SK-N-SH (cell line): ENCODE measurements around the gene VEZF1. TPM values are rescaled to one million over a fixed set of nuclear protein-coding genes. Genes with fewer than 3 reads are reported as not detected.

Experiments
- CTCF ChIA-PET: fragments of 300-600, 350-600 bp; formaldehyde crosslinking; extraction: SDS; loops from one replicate; lab custom pipeline; 2021; lab: Yijun Ruan, JAX
- POLR2A ChIA-PET: fragments of 350-600 bp; sonication (Branson Sonifier 250); formaldehyde crosslinking; extraction: SDS; loops from one replicate; lab custom pipeline; 2020; ENCODE audit warnings: antibody characterized with exemption, inconsistent platforms; lab: Yijun Ruan, JAX
- DNase-seq: peaks from one replicate; pipeline ENCODE4 v3.0.0; 2012
- H2AFZ ChIP-seq: fragments of 200-600 bp; sonication (generic); 2 replicates; pipeline ENCODE4 v1.8.1; 2016; ENCODE audit warnings: antibody characterized with exemption, mild to moderate bottlenecking, low read depth
- H3F3A ChIP-seq: fragments of 200-600 bp; sonication (generic); replicated peaks from 2 replicates; pipeline ENCODE3; 2016; ENCODE audit warnings: antibody characterized with exemption, mild to moderate bottlenecking; ENCODE audit not compliant: insufficient read depth
- H3K27ac ChIP-seq, 2 experiments: fragments of 200-500 bp in 1 of 2; fragments of 200-600 bp in 1 of 2; sonication (Bioruptor generic) in 1 of 2; sonication (generic), shearing (Covaris generic) in 1 of 2; 2 replicates each; pipeline versions ENCODE4 v1.5.1 to v1.6.1; 2014 to 2016; ENCODE audit warnings: low read depth in 2 of 2, inconsistent platforms in 1 of 2, low read length in 1 of 2, mild to moderate bottlenecking in 1 of 2, mixed read lengths in 1 of 2
- H3K27me3 ChIP-seq: fragments of 200-600 bp; sonication (generic), shearing (Covaris generic); 2 replicates; pipeline ENCODE4 v1.6.1; 2016; ENCODE audit warnings: mixed run types; ENCODE audit not compliant: insufficient read depth
- H3K36me3 ChIP-seq, 2 experiments: fragments of 200-500 bp in 1 of 2; fragments of 200-600 bp in 1 of 2; sonication (Bioruptor generic) in 1 of 2; sonication (generic) in 1 of 2; replicated peaks in 1 of 2; 2 replicates each; pipeline versions ENCODE3 to v1.5.1; 2014 to 2016; ENCODE audit warnings: low read length in 1 of 2, mild to moderate bottlenecking in 1 of 2; ENCODE audit not compliant: insufficient read depth in 2 of 2, control insufficient read depth in 1 of 2
- H3K4me1 ChIP-seq, 2 experiments: fragments of 200-500 bp in 1 of 2; fragments of 200-600 bp in 1 of 2; sonication (Bioruptor generic) in 1 of 2; sonication (generic), shearing (Covaris generic) in 1 of 2; 2 replicates each; pipeline versions ENCODE4 v1.5.1 to v1.6.1; 2014 to 2016; ENCODE audit warnings: low read depth in 1 of 2, low read length in 1 of 2, mixed run types in 1 of 2; ENCODE audit not compliant: insufficient read depth in 2 of 2, control insufficient read depth in 1 of 2
- H3K4me2 ChIP-seq: fragments of 200-600 bp; sonication (generic), shearing (Covaris generic); 2 replicates; pipeline ENCODE4 v1.6.1; 2017; ENCODE audit warnings: mixed run types
- H3K4me3 ChIP-seq, 2 experiments: fragments of 200-500 bp in 1 of 2; fragments of 200-600 bp in 1 of 2; sonication (Bioruptor generic) in 1 of 2; sonication (generic), shearing (Covaris generic) in 1 of 2; 2 replicates each; pipeline versions ENCODE4 v1.5.1 to v1.8.1; 2014 to 2016; ENCODE audit warnings: low read depth in 2 of 2, inconsistent platforms in 1 of 2, low read length in 1 of 2, mild to moderate bottlenecking in 1 of 2, mixed read lengths in 1 of 2, moderate library complexity in 1 of 2
- H3K79me2 ChIP-seq: fragments of 200-600 bp; sonication (generic); 2 replicates; pipeline ENCODE4 v1.8.1; 2017; ENCODE audit warnings: mild to moderate bottlenecking; ENCODE audit not compliant: insufficient read depth
- H3K9ac ChIP-seq: fragments of 200-600 bp; sonication (generic); 2 replicates; pipeline ENCODE4 v1.6.1; 2017; ENCODE audit warnings: mixed run types
- H3K9me2 ChIP-seq: fragments of 200-600 bp; sonication (generic); 2 replicates; pipeline ENCODE4 v1.6.1; 2017; ENCODE audit warnings: mixed run types
- H3K9me3 ChIP-seq: fragments of 200-600 bp; sonication (generic); 2 replicates; pipeline ENCODE4 v1.6.1; 2017; ENCODE audit warnings: mixed run types, mild to moderate bottlenecking, moderate library complexity
- H4K20me1 ChIP-seq: fragments of 200-600 bp; sonication (generic); 2 replicates; pipeline ENCODE4 v1.6.1; 2017; ENCODE audit warnings: mild to moderate bottlenecking, mixed run types; ENCODE audit not compliant: insufficient read depth
- CTCF ChIP-seq: fragments of 200-600 bp; sonication (generic); IDR thresholded peaks from 2 replicates; pipeline ENCODE4 v1.6.1; 2017; ENCODE audit warnings: antibody characterized with exemption, mild to moderate bottlenecking, moderate library complexity
- EZH2phosphoT487 ChIP-seq: fragments of 200-600 bp; sonication (generic); IDR thresholded peaks from 2 replicates; pipeline ENCODE4 v1.6.1; 2017; ENCODE audit warnings: low read depth, mixed run types, mild to moderate bottlenecking, antibody characterized with exemption, moderate library complexity, borderline replicate concordance
- FOXJ3 ChIP-seq: sonication (generic); formaldehyde crosslinking; IDR thresholded peaks from 2 replicates; pipeline ENCODE4 v1.5.1; 2020; ENCODE audit warnings: mild to moderate bottlenecking, missing genetic modification reagents
- MEF2A ChIP-seq: IDR thresholded peaks from 2 replicates; pipeline ENCODE4 v1.4.0; 2012; ENCODE audit warnings: low read depth, borderline replicate concordance
- NRF1 ChIP-seq: IDR thresholded peaks from 2 replicates; pipeline ENCODE4 v1.6.1; 2012; ENCODE audit warnings: low read depth, mild to moderate bottlenecking, low read length
- PBX3 ChIP-seq: IDR thresholded peaks from 2 replicates; pipeline ENCODE4; 2012
- SMC3 ChIP-seq: IDR thresholded peaks from 2 replicates; pipeline ENCODE4 v1.6.1; 2012; ENCODE audit warnings: low read depth, low read length, improper control_type of control experiment
- TCF12 ChIP-seq: IDR thresholded peaks from 2 replicates; pipeline ENCODE4 v1.4.0; 2012
- USF2 ChIP-seq: fragments of 150-350 bp; IDR thresholded peaks from 2 replicates; pipeline ENCODE4 v1.6.1; 2017; ENCODE audit warnings: antibody characterized with exemption, low read length, low read depth, borderline replicate concordance
- YY1 ChIP-seq: IDR thresholded peaks from 2 replicates; pipeline ENCODE4 v1.4.0; 2012; ENCODE audit warnings: low read depth, mild to moderate bottlenecking
- WGBS: methylation state at CpG from one replicate; pipeline ENCODE4 v1.1.6; 2017; ENCODE audit warnings: low lambda C conversion rate; 5-methylcytosine and 5-hydroxymethylcytosine counted together
- polyA plus RNA-seq, 3 experiments: library from polyadenylated mRNA; depleted of rRNA; stranded (reverse); fragments of >200 nt; gene quantifications; 2 replicates each; pipeline ENCODE4 v1.2.3, GENCODE V29; 2012

VEZF1 gene
- polyA plus RNA-seq, 1 of the 3 experiments (the other 2 are of a cell fraction): 35.1 TPM

GRCh38 chr17:57980522-57980921 lies 7.5 kb downstream of the VEZF1 start:
- Histone ChIP-seq H3K36me3 (peaks cover 85 to 90% of the 10 kb centered on the region in 2 experiments), H3K9me2 (no peaks in the 10 kb centered on the region)
- DNase-seq: no peak

GRCh38 chr17:57979076-57979475 lies 9.0 kb downstream of the VEZF1 start:
- no peaks in the 10 kb centered on the region for H3K9me3 ChIP-seq
- no peak overlapping the region for H3K9ac ChIP-seq
- H3K4me1 ChIP-seq: peaks cover 4 to 17% of the 10 kb centered on the region in 2 experiments
- TF ChIP-seq USF2: no peak
- TF ChIP-seq PBX3: no peak
- TF ChIP-seq FOXJ3: no peak
- TF ChIP-seq YY1: no peak
- no peak for TF ChIP-seq NRF1
- TF ChIP-seq SMC3: no peak
- H3K27me3 ChIP-seq: no peaks in the 10 kb centered on the region
- H3K9me2 ChIP-seq: no peaks in the 10 kb centered on the region
- no peak overlapping the region for H2AFZ ChIP-seq
- H3K4me3 ChIP-seq: no peak overlapping the region
- peaks cover 11% of the 10 kb centered on the region for H3F3A ChIP-seq
- peaks cover 87 to 90% of the 10 kb centered on the region in 2 experiments for H3K36me3 ChIP-seq
- no peak for DNase-seq
- no peak overlapping the region for H3K4me2 ChIP-seq
- peaks cover 91% of the 10 kb centered on the region for H3K79me2 ChIP-seq
- WGBS: 53% methylated on average over 1 of the region's 1 CpG
- H4K20me1 ChIP-seq: peaks cover 47% of the 10 kb centered on the region
- POLR2A ChIA-PET: interaction anchor here (0.7 kb wide), 1 partner anchor 938 kb away, joined by 3 read pairs; no protein-coding TSS in a partner anchor
- CTCF ChIA-PET: interaction anchor here (0.6 to 2.8 kb wide), 7 partner anchors 8 to 1115 kb away, joined by 3 to 14 read pairs (median 3); no protein-coding TSS in a partner anchor
- no peak overlapping the region for H3K27ac ChIP-seq

More at GRCh38 chr17:57980522-57980921, 7.5 kb downstream of the VEZF1 start:
- Histone ChIP-seq H3K4me1 (peaks cover 17 to 31% of the 10 kb centered on the region in 2 experiments), H3K27ac (no peak overlapping the region), H3F3A (peaks cover 15% of the 10 kb centered on the region), H3K27me3 (no peaks in the 10 kb centered on the region), H2AFZ (no peak overlapping the region), H4K20me1 (peaks cover 59% of the 10 kb centered on the region), H3K9ac (no peak overlapping the region), H3K9me3 (no peaks in the 10 kb centered on the region), H3K79me2 (peaks cover 99% of the 10 kb centered on the region), H3K4me3 (no peak overlapping the region), H3K4me2 (no peak overlapping the region)
- ChIA-PET POLR2A (interaction anchor here (0.6 kb wide), 1 partner anchor 494 kb away, joined by 3 read pairs; no protein-coding TSS in a partner anchor), CTCF (interaction anchor here (0.8 to 4.1 kb wide), 12 partner anchors 9 to 132 kb away, joined by 3 to 22 read pairs (median 5); partner anchors contain the start of gene CUEDC1)
- WGBS: 94% methylated on average over 4 of the region's 4 CpGs
- no peak for TF ChIP-seq YY1
- no peak for TF ChIP-seq EZH2phosphoT487
- no peak for TF ChIP-seq CTCF
- TF ChIP-seq MEF2A: no peak
- TF ChIP-seq TCF12: no peak
